GM19193 (cell line): ENCODE measurements around the gene PSMB7.

Experiments used
- POLR2A ChIP-seq: IDR thresholded peaks from 4 replicates; pipeline ENCODE4 v1.6.1; 2011; ENCODE audit not compliant: insufficient read depth, insufficient read length; ENCODE audit errors: extremely low read depth

The PSMB7 gene

DNA sequence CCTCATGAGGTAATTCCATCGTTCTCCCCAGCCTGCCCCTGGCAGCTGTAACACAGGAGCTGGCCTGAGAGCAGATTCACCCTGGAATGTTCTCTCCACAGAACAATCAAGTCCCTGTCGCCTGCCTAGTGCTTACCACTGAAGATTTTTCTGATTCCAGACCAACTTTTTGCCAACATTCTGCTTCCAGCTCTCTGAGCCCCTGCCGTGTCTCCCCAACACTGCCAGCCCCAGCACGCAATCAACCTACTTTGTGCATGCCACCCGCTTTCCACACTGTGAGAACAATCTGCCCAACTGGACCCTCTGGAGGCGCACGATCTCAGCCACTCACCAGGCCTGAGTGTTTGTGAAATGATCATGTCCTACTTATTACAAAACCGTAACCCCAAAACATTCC is 62.6 kb downstream of the PSMB7 start:
- peak; percentile 35 for TF ChIP-seq POLR2A

DNA sequence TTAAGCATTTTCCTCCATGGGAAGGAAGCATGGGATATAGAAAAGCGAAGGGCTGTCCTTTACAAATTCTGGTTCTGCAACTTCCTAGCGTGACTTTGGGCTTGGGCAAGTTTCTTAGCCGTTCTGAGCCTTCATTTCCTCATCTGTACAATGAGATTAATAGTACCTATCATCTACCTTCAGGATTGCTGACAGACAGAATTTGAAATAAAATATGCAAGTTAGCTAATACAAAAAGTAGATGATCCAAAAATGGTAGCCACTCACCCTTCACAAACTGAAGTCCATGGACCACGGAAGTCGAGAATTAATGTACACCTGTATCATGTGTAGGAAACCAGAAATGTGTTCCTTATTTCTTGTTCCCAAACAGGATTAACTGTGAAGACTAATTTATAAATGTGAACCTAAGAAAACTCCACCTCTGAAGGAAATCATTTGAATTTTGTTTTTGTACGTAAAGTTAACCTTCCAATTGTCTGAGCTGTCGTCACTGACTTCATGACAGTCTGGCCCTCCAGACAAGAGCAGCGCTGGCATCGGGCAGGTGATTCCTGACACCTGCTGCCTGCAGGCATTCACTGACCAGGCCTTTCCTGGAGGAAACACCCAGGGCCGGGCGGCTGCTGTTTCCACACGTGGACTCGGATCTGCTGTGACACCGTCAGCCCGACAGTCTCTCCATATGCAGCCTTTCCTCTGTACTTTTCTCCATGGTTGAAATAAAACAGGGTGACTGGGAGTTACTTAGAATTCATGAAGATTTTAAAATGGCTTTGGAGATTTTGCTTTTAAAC is 63.4 kb downstream of the PSMB7 start:
- TF ChIP-seq POLR2A, result no peak

DNA sequence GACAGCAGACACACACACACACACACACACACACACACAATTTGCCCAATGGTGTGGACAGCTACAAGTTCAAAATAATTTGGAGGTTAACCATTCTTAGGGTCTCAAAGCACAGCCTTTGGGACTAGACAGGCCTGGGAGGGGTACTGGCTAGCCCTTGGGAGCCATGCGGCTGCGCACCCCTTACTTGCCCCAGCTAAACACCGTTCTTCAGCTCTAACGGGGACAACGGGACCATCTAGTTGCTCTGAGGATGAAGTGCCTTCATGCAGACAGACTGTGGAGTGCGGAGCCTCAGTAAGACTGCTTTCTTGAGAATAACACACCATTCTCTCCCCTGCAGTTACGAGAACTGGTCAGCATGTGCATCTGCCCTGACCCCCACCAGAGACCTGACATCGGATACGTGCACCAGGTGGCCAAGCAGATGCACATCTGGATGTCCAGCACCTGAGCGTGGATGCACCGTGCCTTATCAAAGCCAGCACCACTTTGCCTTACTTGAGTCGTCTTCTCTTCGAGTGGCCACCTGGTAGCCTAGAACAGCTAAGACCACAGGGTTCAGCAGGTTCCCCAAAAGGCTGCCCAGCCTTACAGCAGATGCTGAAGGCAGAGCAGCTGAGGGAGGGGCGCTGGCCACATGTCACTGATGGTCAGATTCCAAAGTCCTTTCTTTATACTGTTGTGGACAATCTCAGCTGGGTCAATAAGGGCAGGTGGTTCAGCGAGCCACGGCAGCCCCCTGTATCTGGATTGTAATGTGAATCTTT is 64.6 kb downstream of the PSMB7 start:
- peak; percentile 39 for TF ChIP-seq POLR2A

DNA sequence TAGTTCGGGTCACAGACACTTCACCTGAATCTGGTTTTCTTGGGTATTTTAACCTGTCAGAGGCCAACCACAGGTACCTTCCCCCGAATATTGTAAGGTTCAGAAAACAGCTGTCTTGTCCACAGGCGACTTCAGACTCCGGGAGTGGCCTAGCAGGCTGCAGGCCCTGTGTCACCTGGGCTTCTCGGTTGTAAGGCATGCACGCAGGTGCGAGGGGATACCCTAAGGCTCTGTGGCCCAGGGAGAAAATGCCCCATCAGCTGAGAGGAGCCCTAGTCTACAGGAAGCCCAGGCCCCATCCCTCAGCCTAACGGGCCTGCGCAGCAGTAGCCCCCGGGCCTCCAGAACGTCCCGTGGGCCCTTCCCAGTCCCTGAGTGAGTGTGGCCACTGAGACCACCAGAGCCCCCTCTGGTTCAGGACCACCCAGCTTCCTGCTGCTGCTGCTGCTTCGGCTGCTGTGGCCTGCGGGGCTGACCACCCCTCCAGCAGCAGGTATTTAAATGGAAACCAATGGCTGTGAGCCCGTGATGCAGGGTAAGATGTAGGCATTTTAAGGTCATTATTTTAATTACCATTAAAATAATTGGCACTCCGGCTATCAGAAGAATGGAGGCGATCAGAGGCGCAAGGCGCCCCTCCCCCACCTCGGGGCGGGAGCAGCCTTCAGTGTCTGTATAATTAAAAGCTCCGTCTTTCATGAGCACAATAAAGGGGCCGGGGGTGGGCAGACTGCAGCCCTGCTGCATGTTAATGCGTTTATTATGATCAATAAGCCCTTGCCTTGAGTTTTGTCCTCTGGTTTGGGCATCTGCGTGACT is 65.4 kb downstream of the PSMB7 start:
- no peak for TF ChIP-seq POLR2A

DNA sequence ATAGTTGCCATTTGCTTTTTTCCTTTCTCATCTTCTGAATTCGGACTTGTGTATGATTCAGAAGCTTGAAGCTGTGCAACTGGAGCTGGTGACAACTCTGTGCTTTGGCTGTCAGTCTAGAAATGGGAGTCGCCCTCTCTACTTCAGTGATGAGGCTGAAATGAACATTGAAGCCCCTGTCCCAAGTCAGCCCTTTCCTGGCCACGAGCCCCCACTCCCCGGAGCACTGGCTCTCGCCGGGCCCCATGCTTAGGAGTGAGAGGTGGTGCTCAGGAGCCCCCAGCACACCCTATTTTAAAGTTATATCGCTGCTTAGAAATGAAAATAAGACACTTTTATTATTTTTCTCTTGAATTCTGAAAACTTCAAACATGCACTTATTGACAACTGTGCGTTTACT is 66.0 kb downstream of the PSMB7 start:
- TF ChIP-seq POLR2A, result no peak

DNA sequence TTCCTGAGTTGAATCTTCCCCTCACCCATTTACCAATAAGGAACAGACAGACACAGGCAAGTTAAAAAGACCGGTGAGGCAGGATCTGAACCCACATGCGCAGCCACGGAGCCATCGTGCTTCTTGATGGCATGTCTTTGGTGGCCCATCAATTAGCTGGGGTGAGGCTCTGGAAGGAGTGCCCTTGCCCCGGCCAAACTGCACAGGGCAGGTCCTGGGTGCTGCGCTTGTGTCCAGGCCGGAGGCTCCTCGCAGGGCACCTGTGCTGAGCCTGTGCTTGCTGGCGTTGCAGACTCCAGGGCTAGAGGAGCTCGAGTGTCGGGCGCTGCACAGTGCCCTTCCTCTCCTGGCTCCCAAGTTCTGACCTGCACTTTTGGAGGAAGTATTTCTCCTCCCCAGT is 66.4 kb downstream of the PSMB7 start:
- no peak for TF ChIP-seq POLR2A

DNA sequence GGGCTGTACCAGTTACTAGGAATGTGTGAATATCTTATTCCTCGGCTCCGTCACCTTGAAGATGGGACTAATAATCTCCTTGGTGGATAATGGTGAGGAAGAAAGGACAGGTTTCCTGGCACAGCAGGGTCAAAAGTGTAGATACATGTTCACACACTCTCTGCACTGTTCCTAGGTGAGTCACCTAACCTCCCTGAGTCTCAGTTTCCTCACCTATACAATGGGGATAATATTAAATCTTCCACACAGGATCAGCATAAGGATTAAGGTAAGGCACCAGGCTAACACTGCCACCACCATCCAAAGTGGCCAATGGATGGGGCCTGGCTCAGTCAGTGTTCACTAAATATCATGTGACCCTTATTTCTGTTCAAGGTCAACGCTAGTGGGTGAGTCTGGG is 66.9 kb downstream of the PSMB7 start:
- no peak for TF ChIP-seq POLR2A

DNA sequence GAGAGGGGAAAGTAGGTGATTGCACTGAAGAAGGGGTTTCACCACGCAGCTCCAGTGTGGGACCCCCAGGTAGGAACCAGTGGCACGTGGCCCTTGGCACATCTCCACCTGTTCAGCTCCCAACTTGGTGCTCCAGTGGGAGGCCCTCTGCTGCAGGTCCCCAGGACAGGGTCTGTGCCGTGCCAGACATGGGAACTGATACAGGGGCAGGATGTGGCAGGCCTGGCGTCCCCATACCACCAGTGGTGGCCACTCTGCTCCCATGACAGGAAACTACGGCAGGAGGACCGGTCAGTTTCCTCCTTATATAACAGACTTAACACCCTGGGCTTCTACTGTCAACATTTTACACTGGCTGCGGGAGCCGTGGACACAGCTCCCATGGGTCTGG is 67.3 kb downstream of the PSMB7 start:
- TF ChIP-seq POLR2A, result no peak

DNA sequence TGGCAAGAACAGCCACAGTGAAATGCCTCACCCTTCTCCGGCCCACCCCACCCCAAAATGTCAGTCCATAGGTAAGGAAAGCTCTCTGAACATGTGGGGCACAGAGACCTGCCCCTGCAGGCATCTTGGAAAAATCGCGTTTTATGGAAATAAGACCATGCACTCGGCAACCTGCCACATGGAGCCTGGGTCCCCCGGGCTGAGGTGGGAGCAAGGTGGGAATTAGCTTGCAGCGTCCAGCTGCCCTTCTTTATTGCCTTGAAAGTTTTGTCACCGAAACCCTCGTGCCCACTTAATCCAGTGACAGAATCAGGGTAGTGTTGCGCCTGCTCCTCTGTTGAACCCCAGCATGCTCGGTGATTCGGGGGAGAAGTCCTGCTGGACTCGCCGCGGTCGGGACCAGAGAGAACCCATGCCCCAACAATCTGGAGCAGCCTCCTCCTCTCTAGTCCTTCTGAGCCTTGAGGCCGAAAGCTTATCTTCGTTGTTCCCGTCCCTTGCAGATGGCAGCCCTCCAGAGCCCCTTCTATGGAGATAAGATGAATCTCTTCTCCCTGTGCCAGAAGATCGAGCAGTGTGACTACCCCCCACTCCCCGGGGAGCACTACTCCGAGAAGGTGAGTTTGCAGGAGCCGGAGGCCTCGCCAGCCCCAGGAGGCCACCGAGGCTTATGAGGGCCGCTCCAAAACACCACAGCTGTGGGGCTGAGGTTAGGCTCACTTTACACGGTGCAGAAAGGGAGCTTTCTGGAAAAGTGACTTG is 67.9 kb downstream of the PSMB7 start:
- TF ChIP-seq POLR2A, result no peak

DNA sequence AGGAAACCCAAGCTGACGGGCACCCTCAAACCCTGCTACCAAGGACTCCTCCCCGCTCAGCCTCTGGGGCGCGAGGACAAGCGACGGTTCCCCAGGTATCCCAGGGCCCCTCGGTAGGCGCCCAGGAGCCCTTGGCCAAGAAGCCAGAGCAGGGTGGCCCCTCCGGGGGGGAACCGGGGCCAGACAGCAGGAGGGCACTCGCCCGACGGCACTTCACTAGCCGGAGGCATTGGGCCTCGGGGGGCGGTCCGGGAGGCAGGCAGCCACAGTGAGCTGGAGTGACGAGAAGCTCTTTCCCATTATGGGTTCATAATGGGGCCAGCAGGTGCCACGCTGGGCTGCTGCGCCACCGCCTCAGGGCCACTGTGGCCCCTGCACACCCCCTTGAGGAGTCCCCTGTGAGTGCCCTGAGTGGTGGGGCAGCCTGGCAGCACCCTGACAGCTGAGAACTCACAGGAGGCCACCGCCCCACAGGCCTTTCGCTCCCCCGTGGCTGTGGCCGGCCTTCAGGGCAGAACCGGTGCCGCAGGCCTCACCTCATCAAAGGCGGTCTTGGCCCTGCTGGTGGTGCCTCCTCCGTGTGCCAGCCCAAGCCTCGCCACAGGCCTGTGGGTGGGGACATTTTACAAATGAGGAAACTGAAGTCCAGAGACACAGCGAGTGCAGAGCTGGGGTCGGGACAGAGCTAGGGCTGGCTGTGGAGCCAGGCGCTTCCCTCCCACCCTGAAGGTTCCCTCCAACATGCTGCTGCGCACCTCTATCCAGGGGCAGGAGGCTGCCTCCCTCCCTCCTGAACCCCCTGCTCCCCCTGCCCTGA is 68.7 kb downstream of the PSMB7 start:
- TF ChIP-seq POLR2A, result peak; percentile 37

DNA sequence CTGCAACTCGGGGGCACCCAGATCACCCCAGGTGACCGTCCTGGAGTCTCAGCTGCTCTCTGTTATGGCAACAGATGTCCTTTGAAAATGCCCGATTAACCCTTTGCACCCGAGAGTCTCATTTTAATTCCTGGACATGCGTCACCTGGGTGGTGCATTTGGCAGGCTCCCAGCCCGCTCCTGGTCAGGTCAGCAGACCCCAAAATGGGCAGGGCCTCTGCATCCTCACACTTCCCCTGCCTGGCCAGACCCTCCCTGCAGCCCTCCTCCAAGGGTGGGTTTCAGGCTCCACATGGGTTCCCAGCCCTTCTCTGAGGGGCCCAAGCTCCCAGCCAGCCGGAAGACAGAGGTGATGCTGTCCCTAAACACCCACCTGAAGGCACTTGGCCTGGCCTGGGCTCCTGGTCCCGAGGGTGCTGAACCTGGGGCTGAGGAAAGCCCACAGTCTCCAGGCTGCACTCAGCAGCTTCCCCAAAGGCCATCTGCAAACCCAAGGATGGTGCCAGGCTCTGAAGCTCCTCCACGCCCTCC is 69.4 kb downstream of the PSMB7 start:
- no peak for TF ChIP-seq POLR2A

DNA sequence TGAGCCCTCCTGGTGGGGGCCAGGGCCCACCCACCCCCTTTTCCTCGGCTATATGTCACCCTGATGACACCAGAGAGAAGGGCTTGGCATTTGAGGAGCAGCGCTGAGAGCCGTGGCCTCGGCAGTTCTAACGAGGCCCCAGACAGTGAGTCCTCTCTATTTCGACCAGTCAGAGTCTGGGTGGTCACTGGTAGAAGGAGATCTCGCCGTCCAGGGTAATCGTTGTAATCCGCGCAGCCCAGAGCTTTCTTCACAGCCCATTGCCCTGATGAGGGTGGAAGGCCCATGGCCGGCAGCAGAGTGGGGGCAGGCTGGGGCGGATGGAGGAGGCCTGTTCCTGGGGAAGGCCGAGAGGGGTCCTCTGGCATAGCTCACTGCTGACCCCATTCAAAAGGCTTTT is 70.2 kb downstream of the PSMB7 start:
- TF ChIP-seq POLR2A, result no peak

DNA sequence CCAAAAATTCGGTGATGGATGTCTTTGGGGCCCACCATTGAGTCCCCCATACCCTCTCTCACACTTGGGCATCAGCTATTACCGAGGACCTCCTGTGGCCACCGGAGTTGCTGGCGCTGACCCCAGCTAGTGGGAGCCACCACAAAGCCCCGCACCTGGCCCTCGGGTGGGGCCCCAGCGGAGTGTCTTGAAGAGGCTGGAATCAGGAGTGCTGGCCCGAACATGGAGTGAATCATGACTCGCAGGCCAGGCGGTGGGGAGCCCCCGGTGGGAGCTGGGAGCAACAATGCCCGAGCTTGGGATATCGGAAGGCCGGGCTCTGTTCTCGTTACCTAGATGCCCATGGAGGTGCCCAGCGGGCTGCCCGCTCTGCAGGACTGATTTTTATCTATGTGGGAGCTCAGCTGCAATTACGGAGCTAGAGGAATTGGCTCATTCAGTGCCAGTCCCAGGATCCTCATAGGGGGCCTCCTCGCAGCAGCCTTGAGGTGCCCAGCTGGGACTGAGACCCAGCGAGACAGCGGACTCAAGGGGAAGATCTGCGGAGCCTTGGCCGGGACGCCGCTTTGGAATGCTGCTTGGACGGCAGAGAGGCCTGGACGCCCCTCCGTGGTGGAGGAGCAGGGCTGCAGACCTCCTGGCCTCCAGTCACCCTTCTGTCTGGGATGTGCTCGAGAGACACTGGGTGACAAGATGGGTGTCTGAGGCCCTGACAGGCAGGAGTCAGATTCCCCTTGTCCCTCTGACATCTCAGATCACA is 70.8 kb downstream of the PSMB7 start:
- TF ChIP-seq POLR2A, result peak; percentile 13
